K562 (cell line): Measurements from ENCODE around the gene TWIST1. TPM values are rescaled to one million over a fixed set of nuclear protein-coding genes. Genes with fewer than 3 reads are reported as not detected.

ENCODE experiments used
- ATAC-seq: fragments of 200-7000 bp; cut with Tn5 transposase; 3 replicates; pipeline ENCODE4 v1.9.1; 2020; ENCODE audit warnings: moderate library complexity
- BruUV-seq: library from RNA; stranded (reverse); fragments of 400-500 nt; replicated peaks from 2 replicates; lab custom pipeline; 2021; lab: Mats Ljungman, UMichigan
- CTCF ChIA-PET: fragments of 300-600 bp; formaldehyde crosslinking; extraction: SDS; loops from one replicate; lab custom pipeline; 2021; ENCODE audit warnings: low intra/inter-chr PET ratio; lab: Yijun Ruan, JAX
- POLR2A ChIA-PET: fragments of 300-600, 350-650 bp; sonication (Branson Sonifier 250); formaldehyde crosslinking; extraction: SDS; loops from one replicate; lab custom pipeline; 2021; ENCODE audit warnings: antibody characterized with exemption, inconsistent platforms; lab: Yijun Ruan, JAX
- DNase-seq, 4 experiments: peaks; one replicate each; pipeline versions ENCODE4 v3.0.0 to v3.0.0-alpha.2; 2011 to 2018; ENCODE audit warnings: low spot score in 3 of 4, mixed read lengths in 3 of 4; ENCODE audit errors: extremely low read depth in 1 of 4
- FAIRE-seq: peaks from 2 replicates; lab custom pipeline; 2011; peaks lifted over from hg19 to GRCh38; lab: Jason Lieb, UNC
- H2AFZ ChIP-seq: 2 replicates; pipeline ENCODE4 v1.6.0; 2011; ENCODE audit warnings: low read depth, low read length, control low read depth, inconsistent platforms
- H3K27ac ChIP-seq: fragments of 200-600 bp; 3 replicates; pipeline ENCODE4 v1.8.0; 2011; ENCODE audit warnings: low read depth, mild to moderate bottlenecking, control low read depth, inconsistent platforms, low read length, moderate library complexity, mixed read lengths; ENCODE audit errors: extremely low read depth
- H3K27me3 ChIP-seq, 2 experiments: fragments of 300-600 bp in 1 of 2; 2 replicates in 1 of 2; 3 replicates in 1 of 2; pipeline versions ENCODE4 v1.6.0 to v1.8.0; 2011; ENCODE audit warnings: inconsistent platforms in 2 of 2, low read length in 2 of 2, mild to moderate bottlenecking in 1 of 2, mixed read lengths in 1 of 2, moderate library complexity in 1 of 2; ENCODE audit not compliant: control insufficient read depth in 2 of 2, insufficient read depth in 2 of 2
- H3K36me3 ChIP-seq: fragments of 300-600 bp; 3 replicates; pipeline ENCODE4 v1.8.0; 2011; ENCODE audit warnings: mild to moderate bottlenecking, low read length, inconsistent platforms; ENCODE audit not compliant: control insufficient read depth, insufficient read depth
- H3K4me1 ChIP-seq, 2 experiments: fragments of 200-600 bp in 1 of 2; replicated peaks in 1 of 2; 2 replicates in 1 of 2; 3 replicates in 1 of 2; pipeline versions ENCODE4 v1.5.1 to v1.8.0; 2011; ENCODE audit warnings: inconsistent platforms in 2 of 2, low read length in 2 of 2, mild to moderate bottlenecking in 1 of 2, mixed read lengths in 1 of 2, moderate library complexity in 1 of 2; ENCODE audit not compliant: control insufficient read depth in 2 of 2, insufficient read depth in 2 of 2
- H3K4me2 ChIP-seq: 2 replicates; pipeline ENCODE4 v1.6.1; 2011; ENCODE audit warnings: low read length, control low read depth, inconsistent platforms, mixed read lengths; ENCODE audit not compliant: insufficient read depth
- H3K4me3 ChIP-seq: fragments of 200-600 bp; sonication (generic), shearing (Covaris generic); 2 replicates; pipeline ENCODE4 v1.5.1; 2016; ENCODE audit warnings: control low read depth, inconsistent platforms
- H3K79me2 ChIP-seq: fragments of 200-600 bp; 3 replicates; pipeline ENCODE4 v1.8.0; 2011; ENCODE audit warnings: low read length, inconsistent platforms; ENCODE audit not compliant: control insufficient read depth, insufficient read depth
- H3K9ac ChIP-seq, 2 experiments: 2 replicates each; pipeline versions ENCODE4 v1.6.0 to v1.6.1; 2011; ENCODE audit warnings: low read depth in 2 of 2, low read length in 2 of 2, control low read depth in 1 of 2, inconsistent platforms in 1 of 2, mild to moderate bottlenecking in 1 of 2, mixed read lengths in 1 of 2; ENCODE audit not compliant: insufficient read depth in 1 of 2
- H3K9me1 ChIP-seq: one replicate; pipeline ENCODE4 v1.6.0; 2011; ENCODE audit warnings: inconsistent platforms, mild to moderate bottlenecking, low read length, moderate library complexity; ENCODE audit not compliant: control insufficient read depth, insufficient read depth
- H3K9me3 ChIP-seq: replicated peaks from 2 replicates; pipeline ENCODE4 v1.5.1; 2011; ENCODE audit warnings: low read depth, low read length, inconsistent platforms; ENCODE audit not compliant: control insufficient read depth, insufficient read depth
- H4K20me1 ChIP-seq: replicated peaks from 2 replicates; pipeline ENCODE4 v1.6.1; 2011; ENCODE audit warnings: low read length, inconsistent platforms, mixed read lengths; ENCODE audit not compliant: control insufficient read depth, insufficient read depth
- BHLHE40 ChIP-seq: IDR thresholded peaks from 2 replicates; pipeline ENCODE4 v1.6.1; 2011; ENCODE audit warnings: low read length, improper control_type of control experiment
- KHSRP ChIP-seq: fragments of 450-650 bp; IDR thresholded peaks from 2 replicates; pipeline ENCODE4 v1.6.1; 2017
- MTA1 ChIP-seq: fragments of 450-650 bp; IDR thresholded peaks from 2 replicates; pipeline ENCODE4 v1.6.1; 2017; ENCODE audit warnings: borderline replicate concordance
- RNF2 ChIP-seq: sonication (generic); IDR thresholded peaks from 2 replicates; pipeline ENCODE4 v1.6.1; 2016
- SMAD1 ChIP-seq: fragments of 150-350 bp; IDR thresholded peaks from 2 replicates; pipeline ENCODE4 v1.6.1; 2014; ENCODE audit warnings: low read length, low read depth; ENCODE audit not compliant: partially characterized antibody
- SP1 ChIP-seq: sonication (generic); formaldehyde crosslinking; IDR thresholded peaks from 2 replicates; pipeline ENCODE4 v1.8.1; 2022; ENCODE audit warnings: mild to moderate bottlenecking, missing genetic modification reagents
- SRSF3 ChIP-seq: fragments of 200-400 bp; formaldehyde crosslinking; IDR thresholded peaks from 2 replicates; pipeline ENCODE4 v1.6.1; 2016; ENCODE audit warnings: mild to moderate bottlenecking, low read length, moderate library complexity; ENCODE audit not compliant: insufficient read depth
- TAF7 ChIP-seq: fragments of 450-650 bp; IDR thresholded peaks from 2 replicates; pipeline ENCODE4 v1.6.1; 2016; ENCODE audit warnings: missing genetic modification characterization, missing compliant biosample characterization
- ZKSCAN8 ChIP-seq: fragments of 200-800 bp; sonication (Bioruptor generic); IDR thresholded peaks from 2 replicates; pipeline ENCODE4 v1.6.1; 2016; ENCODE audit warnings: missing genetic modification characterization, missing compliant biosample characterization
- ZNF586 ChIP-seq: fragments of 450-650 bp; formaldehyde crosslinking; conservative IDR thresholded peaks from 2 replicates; pipeline ENCODE4 v1.4.0; 2020; ENCODE audit warnings: mild to moderate bottlenecking, moderate library complexity
- ZNF699 ChIP-seq: fragments of 250-450 bp; sonication (Bioruptor Pico); IDR thresholded peaks from 2 replicates; pipeline ENCODE4 v1.8.0; 2021; ENCODE audit warnings: mild to moderate bottlenecking, moderate library complexity; ENCODE audit not compliant: insufficient replicate concordance
- ZNF780A ChIP-seq: fragments of 250-450 bp; sonication (Bioruptor Pico); IDR thresholded peaks from 2 replicates; pipeline ENCODE4 v1.5.0; 2021; ENCODE audit warnings: mild to moderate bottlenecking
- WGBS: fragments of 100-300 bp; shearing (Covaris generic); methylation state at CpG from one replicate; pipeline ENCODE4 v1.1.6; 2016; ENCODE audit warnings: low coverage, mixed read lengths; ENCODE audit not compliant: insufficient coverage; ENCODE audit errors: missing lambda C conversion rate; 5-methylcytosine and 5-hydroxymethylcytosine counted together
- in situ Hi-C: fragments of 300-500 bp; cut with MboI; formaldehyde crosslinking; loops from 4 replicates; pipeline ENCODE4 v1.15.0; 2018; ENCODE audit warnings: inconsistent platforms, mixed read lengths
- intact Hi-C: fragments of 100-400 bp; cut with micrococcal nuclease; formaldehyde crosslinking; loops from 2 replicates; pipeline ENCODE4 v1.14.2; 2022
- polyA plus RNA-seq, 8 experiments: library from polyadenylated mRNA; depleted of rRNA in 4 of 8; stranded (reverse) in 5 of 8; unstranded in 3 of 8; fragments of >200 nt; fragmentation: Nextera tagmentation in 2 of 8; fragmentation: Illumina TruSeq in 1 of 8; extraction: Ambion mirVana in 2 of 8; extraction: Trizol in 1 of 8; gene quantifications; 2 replicates each; pipeline versions ENCODE4 v1.2.1 to v1.2.3, GENCODE V29; 2011 to 2014; ENCODE audit warnings: inconsistent platforms in 1 of 8, missing spikeins in 1 of 8
- total RNA-seq, 7 experiments: library from RNA; depleted of rRNA in 6 of 7; stranded (reverse); fragments of >200 nt in 6 of 7; fragmentation: Illumina TruSeq in 2 of 7; extraction: Trizol in 2 of 7; gene quantifications; 2 replicates each; pipeline versions ENCODE4 v1.2.1 to v1.2.3, GENCODE V29; 2011 to 2021; ENCODE audit warnings: low replicate concordance in 1 of 7
- TF ChIP-seq, protein P1 (sequence below): fragments of 150-350 bp; IDR thresholded peaks from 2 replicates; pipeline ENCODE4 v1.6.1; 2014; ENCODE audit warnings: low read depth, mild to moderate bottlenecking, low read length, borderline replicate concordance
- TF ChIP-seq, protein P2 (sequence below): fragments of 250-450 bp; sonication (Bioruptor Pico); IDR thresholded peaks from 2 replicates; pipeline ENCODE4 v1.9.0; 2021; ENCODE audit warnings: mild to moderate bottlenecking
- TF ChIP-seq, protein P3 (sequence below): fragments of 450-650 bp; IDR thresholded peaks from 2 replicates; pipeline ENCODE4 v1.6.1; 2016; ENCODE audit warnings: low read depth, mild to moderate bottlenecking, moderate library complexity

TWIST1 gene
- total and polyA plus RNA-seq, 9 of the 15 experiments (the other 6 are each of a cell fraction or from before 2014, with no cell fraction given), result 0.10 to 0.86 (median 0.15) TPM; not detected in 2

DNA sequence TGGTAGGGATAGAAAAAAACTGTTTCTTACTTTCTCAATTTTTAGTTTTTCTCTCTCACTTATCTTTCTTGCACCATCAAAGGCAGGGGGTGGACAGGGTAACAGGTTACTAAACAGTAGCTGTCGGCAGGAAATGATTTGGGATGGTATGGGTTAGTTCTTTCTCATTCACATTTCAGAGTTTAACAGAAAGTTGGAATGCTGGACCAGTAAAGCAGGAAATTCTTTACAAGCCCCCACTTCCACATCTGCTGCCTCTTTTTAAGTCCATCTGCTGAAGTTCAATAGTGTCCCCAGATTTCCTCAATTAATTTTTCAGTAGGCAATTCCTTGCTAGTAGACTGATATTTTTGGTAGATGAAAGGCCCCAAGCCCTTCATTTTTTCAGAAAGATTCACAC lies 23.3 kb downstream of the TWIST1 start (continued):
- TF ChIP-seq, protein P1, sequence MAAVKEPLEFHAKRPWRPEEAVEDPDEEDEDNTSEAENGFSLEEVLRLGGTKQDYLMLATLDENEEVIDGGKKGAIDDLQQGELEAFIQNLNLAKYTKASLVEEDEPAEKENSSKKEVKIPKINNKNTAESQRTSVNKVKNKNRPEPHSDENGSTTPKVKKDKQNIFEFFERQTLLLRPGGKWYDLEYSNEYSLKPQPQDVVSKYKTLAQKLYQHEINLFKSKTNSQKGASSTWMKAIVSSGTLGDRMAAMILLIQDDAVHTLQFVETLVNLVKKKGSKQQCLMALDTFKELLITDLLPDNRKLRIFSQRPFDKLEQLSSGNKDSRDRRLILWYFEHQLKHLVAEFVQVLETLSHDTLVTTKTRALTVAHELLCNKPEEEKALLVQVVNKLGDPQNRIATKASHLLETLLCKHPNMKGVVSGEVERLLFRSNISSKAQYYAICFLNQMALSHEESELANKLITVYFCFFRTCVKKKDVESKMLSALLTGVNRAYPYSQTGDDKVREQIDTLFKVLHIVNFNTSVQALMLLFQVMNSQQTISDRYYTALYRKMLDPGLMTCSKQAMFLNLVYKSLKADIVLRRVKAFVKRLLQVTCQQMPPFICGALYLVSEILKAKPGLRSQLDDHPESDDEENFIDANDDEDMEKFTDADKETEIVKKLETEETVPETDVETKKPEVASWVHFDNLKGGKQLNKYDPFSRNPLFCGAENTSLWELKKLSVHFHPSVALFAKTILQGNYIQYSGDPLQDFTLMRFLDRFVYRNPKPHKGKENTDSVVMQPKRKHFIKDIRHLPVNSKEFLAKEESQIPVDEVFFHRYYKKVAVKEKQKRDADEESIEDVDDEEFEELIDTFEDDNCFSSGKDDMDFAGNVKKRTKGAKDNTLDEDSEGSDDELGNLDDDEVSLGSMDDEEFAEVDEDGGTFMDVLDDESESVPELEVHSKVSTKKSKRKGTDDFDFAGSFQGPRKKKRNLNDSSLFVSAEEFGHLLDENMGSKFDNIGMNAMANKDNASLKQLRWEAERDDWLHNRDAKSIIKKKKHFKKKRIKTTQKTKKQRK, result no peak

DNA sequence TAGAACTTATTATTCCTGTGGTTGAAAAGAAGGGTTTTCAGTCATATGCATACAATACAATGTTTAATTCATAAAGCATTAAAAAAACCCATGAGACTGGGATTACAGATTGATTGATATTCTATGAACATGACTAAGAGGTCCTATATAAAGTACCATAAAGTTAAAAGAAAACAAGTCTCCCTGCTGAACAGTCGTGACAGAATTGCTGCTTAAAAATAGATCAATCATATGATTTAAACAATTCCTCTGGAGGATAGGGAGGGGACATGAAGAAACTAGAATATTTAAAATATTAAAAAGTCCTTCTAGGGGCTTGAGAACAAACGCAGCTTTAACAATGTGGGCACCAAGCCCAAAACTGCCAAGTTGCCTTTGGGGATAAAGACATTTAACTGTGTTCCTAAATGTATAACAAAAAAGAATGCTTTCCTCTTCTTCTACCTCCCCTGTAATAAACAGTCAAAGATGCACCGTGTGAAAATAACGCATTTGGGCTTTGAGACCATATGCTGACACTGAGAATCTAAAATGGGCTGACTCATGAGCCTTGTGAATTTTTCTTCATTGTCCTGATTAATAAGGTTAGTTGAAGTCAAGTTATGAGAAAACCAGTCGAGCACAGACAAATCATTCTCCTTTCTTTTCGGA lies 25.8 kb downstream of the TWIST1 start:
- Histone ChIP-seq H3K9ac (no peak overlapping the region), H2AFZ (no peak overlapping the region), H3K4me2 (no peak overlapping the region), H3K9me3 (no peaks in the 10 kb centered on the region), H4K20me1 (no peaks in the 10 kb centered on the region), H3K36me3 (no peaks in the 10 kb centered on the region), H3K4me3 (no peak overlapping the region), H3K9me1 (no peaks in the 10 kb centered on the region), H3K4me1 (no peaks in the 10 kb centered on the region), H3K27ac (no peak overlapping the region), H3K79me2 (no peaks in the 10 kb centered on the region), H3K27me3 (no peaks in the 10 kb centered on the region)
- DNase-seq (no peak), ATAC-seq (no peak), FAIRE-seq (no peak)
- no peak for TF ChIP-seq TAF7
- TF ChIP-seq, protein P2, sequence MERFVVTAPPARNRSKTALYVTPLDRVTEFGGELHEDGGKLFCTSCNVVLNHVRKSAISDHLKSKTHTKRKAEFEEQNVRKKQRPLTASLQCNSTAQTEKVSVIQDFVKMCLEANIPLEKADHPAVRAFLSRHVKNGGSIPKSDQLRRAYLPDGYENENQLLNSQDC, result no peak
- TF ChIP-seq, protein P3, sequence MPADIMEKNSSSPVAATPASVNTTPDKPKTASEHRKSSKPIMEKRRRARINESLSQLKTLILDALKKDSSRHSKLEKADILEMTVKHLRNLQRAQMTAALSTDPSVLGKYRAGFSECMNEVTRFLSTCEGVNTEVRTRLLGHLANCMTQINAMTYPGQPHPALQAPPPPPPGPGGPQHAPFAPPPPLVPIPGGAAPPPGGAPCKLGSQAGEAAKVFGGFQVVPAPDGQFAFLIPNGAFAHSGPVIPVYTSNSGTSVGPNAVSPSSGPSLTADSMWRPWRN, result no peak
- no peak for TF ChIP-seq MTA1
- no peak for TF ChIP-seq KHSRP
- TF ChIP-seq ZKSCAN8, result no peak
- no peak for TF ChIP-seq SP1
- TF ChIP-seq ZNF780A, result no peak
- no peak for TF ChIP-seq ZNF699 (CRISPR knock-in tag)
- no peak for TF ChIP-seq ZNF586
- TF ChIP-seq BHLHE40, result no peak
- TF ChIP-seq RNF2, result no peak
- TF ChIP-seq SMAD1, result no peak
- TF ChIP-seq SRSF3, result no peak
- ChIA-PET CTCF (no interaction called here), POLR2A (no interaction called here)
- intact Hi-C loops (no loop called here), in situ Hi-C loops (no loop called here)
- BruUV-seq, result no TSS peak
- 1% methylated on average over 6 of the region's 6 CpGs for WGBS
